RWPE1 (cell line): ENCODE data around the gene GPSM3.
"Not testable (repeated sequence)": the region's sequence is repeated elsewhere in the genome, so short reads cannot be mapped to it uniquely, and the experiment has no call there.

Source experiments
- CTCF ChIA-PET: fragments of 350-600 bp; sonication (Branson Sonifier 250); formaldehyde crosslinking; extraction: SDS; loops from one replicate; lab custom pipeline; 2021; lab: Yijun Ruan, JAX
- POLR2A ChIA-PET: fragments of 400-600 bp; formaldehyde crosslinking; extraction: SDS; loops from one replicate; lab custom pipeline; 2020; ENCODE audit warnings: antibody characterized with exemption; ENCODE audit not compliant: low non-redundant PET; lab: Yijun Ruan, JAX
- DNase-seq: peaks from one replicate; pipeline ENCODE4 v3.0.0; 2012; ENCODE audit warnings: low spot score
- H3K27ac ChIP-seq: fragments of 450-650 bp; 2 replicates; pipeline ENCODE4 v1.5.1; 2017
- TF ChIP-seq, protein P1 (sequence below): fragments of 450-650 bp; conservative IDR thresholded peaks from 2 replicates; pipeline ENCODE4 v1.5.1; 2017; ENCODE audit warnings: low read depth, mild to moderate bottlenecking

GPSM3 gene

DNA sequence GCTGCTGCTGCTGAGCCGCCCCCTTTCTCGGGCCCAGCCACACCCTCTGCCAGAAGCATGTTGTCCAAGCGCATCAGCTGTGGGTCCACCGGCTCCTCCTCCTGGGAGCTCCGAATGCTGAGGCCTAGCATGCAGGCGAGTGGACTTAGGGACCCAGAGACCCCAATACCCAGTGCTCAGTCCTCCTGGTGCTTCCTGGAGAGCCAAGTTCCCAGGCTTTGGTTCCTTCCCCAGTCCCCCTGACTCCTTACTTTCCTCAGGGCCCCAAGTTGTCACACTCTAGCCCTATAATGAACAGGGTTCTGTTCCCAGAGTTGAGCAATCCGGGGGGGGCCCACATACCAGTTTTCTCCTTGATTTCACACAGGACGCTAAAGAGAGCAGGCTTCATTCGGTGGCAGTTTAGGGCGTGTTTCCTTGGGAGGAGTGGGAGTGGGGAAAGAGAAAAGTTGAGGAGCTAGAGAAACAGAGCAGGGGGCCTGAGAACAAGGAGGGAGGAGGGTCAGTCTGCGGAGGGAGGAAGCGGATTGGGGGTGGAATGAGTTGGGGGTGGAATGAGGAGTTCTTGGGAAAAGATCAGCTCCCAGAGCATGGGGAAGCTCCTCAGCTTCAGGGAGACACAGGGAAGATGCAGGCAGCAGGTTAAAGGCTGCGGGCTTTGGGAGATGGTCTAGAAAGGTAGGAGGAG is 3.9 kb downstream of the GPSM3 start:
- POLR2A ChIA-PET, result no interaction called here
- no peak for DNase-seq
- CTCF ChIA-PET, result interaction anchor here (0.7 kb wide), 1 partner anchor 1284 kb away, joined by 4 read pairs; no protein-coding TSS in a partner anchor
- TF ChIP-seq, protein P1, sequence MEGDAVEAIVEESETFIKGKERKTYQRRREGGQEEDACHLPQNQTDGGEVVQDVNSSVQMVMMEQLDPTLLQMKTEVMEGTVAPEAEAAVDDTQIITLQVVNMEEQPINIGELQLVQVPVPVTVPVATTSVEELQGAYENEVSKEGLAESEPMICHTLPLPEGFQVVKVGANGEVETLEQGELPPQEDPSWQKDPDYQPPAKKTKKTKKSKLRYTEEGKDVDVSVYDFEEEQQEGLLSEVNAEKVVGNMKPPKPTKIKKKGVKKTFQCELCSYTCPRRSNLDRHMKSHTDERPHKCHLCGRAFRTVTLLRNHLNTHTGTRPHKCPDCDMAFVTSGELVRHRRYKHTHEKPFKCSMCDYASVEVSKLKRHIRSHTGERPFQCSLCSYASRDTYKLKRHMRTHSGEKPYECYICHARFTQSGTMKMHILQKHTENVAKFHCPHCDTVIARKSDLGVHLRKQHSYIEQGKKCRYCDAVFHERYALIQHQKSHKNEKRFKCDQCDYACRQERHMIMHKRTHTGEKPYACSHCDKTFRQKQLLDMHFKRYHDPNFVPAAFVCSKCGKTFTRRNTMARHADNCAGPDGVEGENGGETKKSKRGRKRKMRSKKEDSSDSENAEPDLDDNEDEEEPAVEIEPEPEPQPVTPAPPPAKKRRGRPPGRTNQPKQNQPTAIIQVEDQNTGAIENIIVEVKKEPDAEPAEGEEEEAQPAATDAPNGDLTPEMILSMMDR, result no peak
- H3K27ac ChIP-seq, result peak overlapping the region; percentile 88

DNA sequence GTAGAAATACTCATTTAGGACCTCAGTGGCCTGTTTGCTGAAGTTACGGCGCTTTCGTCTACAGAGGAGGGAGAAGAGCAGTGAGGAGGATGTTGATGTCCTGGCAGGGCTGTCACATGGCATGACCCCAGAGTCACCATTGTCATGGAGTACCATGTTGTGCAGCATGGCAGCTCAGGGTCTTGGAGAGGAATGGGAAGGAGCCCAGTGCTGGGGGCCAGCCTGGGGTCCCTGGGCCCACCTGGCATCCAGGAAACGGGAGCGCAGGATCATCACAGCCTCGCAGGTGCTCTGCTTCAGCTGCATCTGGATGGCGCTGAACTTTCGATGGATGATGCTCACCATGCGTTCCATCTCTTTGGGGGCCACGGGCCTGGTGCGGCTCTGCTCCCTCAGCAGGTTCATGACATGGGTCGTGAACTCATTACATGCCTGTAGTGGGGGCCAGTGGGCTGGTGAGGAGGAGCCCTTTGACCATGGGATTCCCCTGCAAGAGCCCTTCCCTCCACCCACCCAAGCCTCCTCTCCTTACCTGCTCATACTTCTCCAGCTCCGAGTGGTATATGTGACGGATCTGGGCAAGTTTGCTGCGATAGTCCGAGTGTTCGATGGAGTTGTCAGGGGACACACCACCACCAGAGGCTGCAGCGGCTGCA is 4.6 kb downstream of the GPSM3 start:
- H3K27ac ChIP-seq, result peak overlapping the region; percentile 88
- POLR2A ChIA-PET, CTCF ChIA-PET, DNase-seq: not testable (repeated sequence)

DNA sequence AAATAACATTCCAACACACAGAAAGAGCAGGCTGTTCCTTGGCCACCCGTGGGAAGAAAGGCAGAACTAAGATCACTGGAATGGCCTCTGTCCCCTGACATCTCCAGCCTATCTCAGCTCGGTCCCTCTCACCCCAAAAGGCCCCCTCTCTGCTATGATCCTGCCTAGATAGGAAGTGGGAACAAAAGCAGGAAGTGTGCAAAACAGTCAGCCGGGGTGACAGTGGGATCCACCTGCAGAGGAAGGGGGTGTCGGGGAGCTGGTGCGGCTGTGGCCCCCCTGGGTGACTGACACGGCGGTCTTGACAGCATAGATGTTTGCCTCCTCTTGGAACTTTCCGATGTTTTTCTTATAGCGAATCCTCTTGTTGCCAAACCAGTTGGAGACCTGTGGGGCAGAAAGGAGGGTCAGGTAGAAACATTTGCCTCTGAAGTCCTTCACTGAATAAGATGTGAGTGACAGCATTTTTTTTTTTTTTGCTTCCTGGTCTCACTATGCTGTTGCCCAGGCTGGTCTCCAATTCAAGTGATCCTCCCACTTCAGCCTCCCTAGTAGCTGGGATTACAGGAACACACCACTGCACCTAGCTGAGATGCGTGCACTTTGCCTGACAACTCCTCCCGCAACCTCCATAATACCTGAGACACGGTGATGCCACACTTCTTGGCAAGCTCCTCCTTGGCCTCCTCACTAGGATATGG is 5.3 kb downstream of the GPSM3 start:
- CTCF ChIA-PET, result interaction anchor here (0.6 kb wide), 1 partner anchor 65 kb away, joined by 4 read pairs; no protein-coding TSS in a partner anchor
- peak overlapping the region; percentile 88 for H3K27ac ChIP-seq
- no peak for DNase-seq
- TF ChIP-seq, protein P1, result no peak
- POLR2A ChIA-PET, result no interaction called here

DNA sequence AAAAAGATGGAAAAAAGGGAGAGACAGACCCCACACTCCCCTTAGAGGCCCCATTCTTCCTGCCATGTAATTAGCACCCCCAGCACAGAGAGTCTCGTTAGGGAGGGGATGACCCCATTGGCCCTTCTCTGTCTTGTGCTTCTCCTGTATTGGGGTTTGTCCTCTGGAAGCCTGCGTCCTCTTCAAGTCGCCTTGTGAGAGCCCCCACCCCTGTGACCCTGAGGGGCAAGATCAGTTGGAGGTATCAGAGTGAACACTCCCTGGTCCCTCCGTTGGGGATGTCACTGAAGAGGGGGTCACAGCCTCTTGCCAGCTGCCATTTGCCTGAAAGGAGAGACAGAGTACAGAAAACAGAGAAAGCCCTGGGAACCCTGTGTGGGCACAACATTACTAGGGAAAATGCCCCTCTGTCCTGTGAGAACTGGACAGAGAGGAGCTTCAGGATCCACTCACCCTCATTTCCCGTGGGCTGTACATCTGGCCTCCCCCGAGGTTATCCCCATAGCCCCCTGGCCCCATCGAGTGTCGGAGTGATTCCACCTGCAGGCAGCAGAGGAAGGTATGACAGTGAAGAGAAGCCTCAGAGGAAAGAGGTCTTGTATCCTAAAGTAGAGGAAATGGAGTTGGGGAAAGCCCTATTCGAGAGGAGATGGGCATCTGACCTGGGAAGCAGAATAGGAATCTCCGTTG is 6.1 kb downstream of the GPSM3 start:
- DNase-seq, POLR2A ChIA-PET, CTCF ChIA-PET: not testable (repeated sequence)
- H3K27ac ChIP-seq, result peak overlapping the region; percentile 88

DNA sequence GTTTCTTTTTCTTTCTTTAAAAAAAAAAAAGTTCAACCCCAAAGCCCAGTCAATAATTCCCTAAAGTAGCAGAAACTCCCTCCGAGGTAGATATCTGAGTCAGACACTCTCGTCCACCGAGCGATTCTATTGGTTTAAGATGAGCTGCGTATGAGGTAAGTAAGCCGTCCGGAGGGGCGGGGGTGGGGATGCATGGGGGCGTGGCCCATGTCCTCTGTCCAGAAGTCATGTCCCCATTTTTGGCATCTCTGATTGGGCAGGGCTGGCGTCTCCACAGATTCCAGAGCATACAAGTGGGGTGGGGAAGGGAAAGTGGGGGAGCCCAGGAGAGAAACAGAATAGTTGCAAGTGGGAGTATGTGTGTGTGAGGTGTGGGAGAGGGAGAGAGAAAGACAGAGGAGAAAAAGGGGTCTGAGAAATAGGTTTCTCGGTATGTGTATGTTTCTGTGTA is 6.7 kb downstream of the GPSM3 start:
- POLR2A ChIA-PET, result not testable (repeated sequence)

DNA sequence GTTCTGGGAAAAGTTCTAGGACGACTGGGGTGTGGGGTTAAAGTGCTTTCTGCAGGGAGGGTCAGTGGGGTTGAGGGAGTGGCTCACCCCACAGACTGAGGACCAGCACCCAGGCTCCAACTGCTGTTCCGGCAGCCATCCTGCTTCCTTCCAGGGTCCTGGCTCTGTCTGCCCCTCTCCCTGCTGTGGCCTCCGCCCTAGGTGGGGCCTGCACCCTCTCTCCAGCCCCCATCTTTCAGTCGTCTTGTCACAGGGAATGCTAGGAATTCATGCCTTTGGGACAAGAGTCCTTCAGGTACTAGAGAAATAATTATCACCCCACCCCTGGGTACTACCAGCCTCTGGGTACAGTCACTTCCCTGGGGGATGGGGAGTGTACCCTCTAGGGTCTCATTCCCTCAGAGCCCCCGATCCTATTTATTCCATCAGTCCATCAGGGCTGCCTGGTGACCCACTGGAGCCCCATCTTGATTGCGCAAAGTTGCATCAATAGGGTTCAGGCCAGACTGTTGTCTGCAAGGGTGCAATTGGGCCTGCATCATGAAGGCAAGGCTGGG is 8.3 kb downstream of the GPSM3 start, which contains the start of gene AGER:
Gene AGER, minus strand, starts transcription at position 170 of the 557 bp plus-strand sequence. Its CDS starts 31 bp downstream, at position 139.
- CTCF ChIA-PET, result no interaction called here
- DNase-seq, result no peak
- POLR2A ChIA-PET, result no interaction called here
- H3K27ac ChIP-seq, result peak within 1 kb of the TSS; percentile 71
- TF ChIP-seq, protein P1, result no peak

More for the DNA sequence above, 6.7 kb downstream of the GPSM3 start:
- peak overlapping the region; percentile 88 for H3K27ac ChIP-seq
- peak; percentile 78 for DNase-seq
- CTCF ChIA-PET, result not testable (repeated sequence)

DNA sequence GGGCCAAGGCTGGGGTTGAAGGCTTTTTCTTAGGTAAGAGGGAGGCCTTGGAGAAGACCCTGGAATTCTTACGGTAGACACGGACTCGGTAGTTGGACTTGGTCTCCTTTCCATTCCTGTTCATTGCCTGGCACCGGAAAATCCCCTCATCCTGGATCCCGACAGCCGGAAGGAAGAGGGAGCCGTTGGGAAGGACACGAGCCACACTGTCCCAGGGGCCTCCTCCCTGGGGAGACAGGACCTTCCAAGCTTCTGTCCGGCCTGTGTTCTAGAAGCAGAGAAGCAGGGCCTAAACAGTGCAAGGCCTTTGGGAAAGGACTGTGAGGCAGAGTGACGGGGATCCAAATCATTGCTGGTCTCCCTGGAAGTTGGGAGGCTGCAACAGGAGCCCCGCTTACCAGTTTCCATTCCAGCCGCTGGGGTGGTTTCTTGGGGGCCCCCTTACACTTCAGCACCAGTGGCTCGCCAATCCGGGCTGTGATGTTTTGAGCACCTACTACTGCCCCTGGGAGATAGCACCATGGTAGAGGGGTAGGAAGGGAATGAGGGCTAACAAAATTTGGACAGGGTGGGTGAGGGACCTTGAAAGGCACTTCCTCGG is 8.9 kb downstream of the GPSM3 start:
- H3K27ac ChIP-seq, result peak overlapping the region; percentile 71
- POLR2A ChIA-PET, result no interaction called here
- CTCF ChIA-PET, result interaction anchor here (0.7 kb wide), 1 partner anchor 217 kb away, joined by 5 read pairs; no protein-coding TSS in a partner anchor
- DNase-seq, result no peak
- TF ChIP-seq, protein P1, result no peak
